Measurements from ENCODE around the gene SLC7A14. TPM values are rescaled to one million over a fixed set of nuclear protein-coding genes. Genes with fewer than 3 reads are reported as not detected.

Gene SLC7A14
- total RNA-seq, 1 donor from 2014 or later = not detected

DNA sequence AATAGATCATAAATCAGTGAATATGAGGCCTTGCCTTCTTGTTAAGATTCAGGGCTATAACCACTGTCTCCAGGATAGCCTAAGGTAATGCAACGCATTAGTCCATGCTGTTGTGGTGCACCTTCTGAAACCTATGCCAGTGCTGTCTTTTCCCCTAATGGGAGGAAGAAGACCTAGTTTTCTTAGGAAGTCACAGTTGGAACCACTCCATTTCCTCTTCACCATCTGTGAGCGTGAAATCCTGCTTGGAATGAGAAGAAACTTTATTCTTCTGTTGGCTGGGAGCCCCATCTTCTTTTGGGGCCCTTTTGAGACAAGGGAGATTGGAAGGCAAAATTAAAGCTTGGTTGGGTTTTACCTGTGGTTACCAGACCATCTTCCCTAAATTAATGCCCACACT is 25.9 kb upstream of the SLC7A14 start:
- ChIA-PET POLR2A (no interaction called here), CTCF (no interaction called here)
- Mint-ChIP-seq H3K27me3 (peaks cover 21% of the 10 kb centered on the region), H3K4me1 (no peaks in the 10 kb centered on the region), H3K36me3 (ENCODE audit: low read depth) (no peaks in the 10 kb centered on the region), H3K27ac (no peak overlapping the region), H3K9me3 (peaks cover 2% of the 10 kb centered on the region), H3K4me3 (no peak overlapping the region)
- no peak for DNase-seq
- intact Hi-C loops (cut with micrococcal nuclease) = no loop called here
- no peak for ATAC-seq (ENCODE audit: low read depth)
- TF ChIP-seq, protein P1, sequence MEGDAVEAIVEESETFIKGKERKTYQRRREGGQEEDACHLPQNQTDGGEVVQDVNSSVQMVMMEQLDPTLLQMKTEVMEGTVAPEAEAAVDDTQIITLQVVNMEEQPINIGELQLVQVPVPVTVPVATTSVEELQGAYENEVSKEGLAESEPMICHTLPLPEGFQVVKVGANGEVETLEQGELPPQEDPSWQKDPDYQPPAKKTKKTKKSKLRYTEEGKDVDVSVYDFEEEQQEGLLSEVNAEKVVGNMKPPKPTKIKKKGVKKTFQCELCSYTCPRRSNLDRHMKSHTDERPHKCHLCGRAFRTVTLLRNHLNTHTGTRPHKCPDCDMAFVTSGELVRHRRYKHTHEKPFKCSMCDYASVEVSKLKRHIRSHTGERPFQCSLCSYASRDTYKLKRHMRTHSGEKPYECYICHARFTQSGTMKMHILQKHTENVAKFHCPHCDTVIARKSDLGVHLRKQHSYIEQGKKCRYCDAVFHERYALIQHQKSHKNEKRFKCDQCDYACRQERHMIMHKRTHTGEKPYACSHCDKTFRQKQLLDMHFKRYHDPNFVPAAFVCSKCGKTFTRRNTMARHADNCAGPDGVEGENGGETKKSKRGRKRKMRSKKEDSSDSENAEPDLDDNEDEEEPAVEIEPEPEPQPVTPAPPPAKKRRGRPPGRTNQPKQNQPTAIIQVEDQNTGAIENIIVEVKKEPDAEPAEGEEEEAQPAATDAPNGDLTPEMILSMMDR (IDR thresholded peaks at IDR 0.05) = no peak

DNA sequence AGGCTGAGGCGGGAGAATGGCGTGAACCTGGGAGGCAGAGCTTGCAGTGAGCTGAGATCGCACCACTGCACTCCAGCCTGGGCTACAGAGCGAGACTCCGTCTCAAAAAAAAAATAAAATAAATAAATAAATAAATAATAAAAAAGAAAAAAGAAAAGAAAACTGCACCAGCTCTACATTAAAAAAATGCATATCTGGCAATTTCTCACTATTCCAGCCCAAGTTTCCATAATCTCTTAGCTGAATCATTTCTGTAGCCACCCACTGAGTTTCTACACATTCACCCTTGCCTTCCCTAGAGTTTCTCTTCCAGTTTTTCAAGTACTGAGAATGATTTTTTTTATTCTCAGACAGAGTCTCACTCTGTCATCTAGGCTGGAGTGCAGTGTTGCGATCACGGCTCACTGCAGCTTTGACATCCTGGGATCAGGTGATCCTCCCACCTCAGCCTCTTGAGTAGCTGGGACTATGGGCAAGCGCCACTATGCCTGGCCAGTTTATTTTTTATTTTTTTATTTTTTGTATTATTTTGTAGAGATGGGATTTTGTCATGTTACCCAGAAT is 24.5 kb upstream of the SLC7A14 start:
- Mint-ChIP-seq H3K27me3 (peaks cover 21% of the 10 kb centered on the region), H3K4me3 (no peak overlapping the region)
- no peak for ATAC-seq (ENCODE audit: low read depth)

DNA sequence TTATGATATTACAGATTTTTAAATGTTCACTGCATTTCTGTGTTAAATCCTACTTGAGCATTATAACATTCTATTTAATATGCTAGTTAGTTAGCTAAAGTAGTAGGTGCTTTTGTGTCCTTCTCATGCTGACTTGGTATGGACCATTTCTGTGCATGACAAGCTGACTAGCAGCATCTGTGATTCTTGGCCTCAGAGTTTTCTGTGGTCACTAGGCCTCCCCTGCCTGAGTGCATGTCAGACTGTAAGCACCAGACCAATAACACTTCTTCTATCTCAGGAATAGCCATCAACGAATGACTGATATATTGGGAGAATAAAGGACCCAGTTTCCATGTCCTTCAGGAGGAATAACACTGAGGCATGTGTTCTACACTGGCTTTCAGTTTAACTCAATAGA is 22.6 kb upstream of the SLC7A14 start:
- ChIA-PET CTCF (no interaction called here), POLR2A (no interaction called here)
- TF ChIP-seq, protein P1 (IDR thresholded peaks at IDR 0.05) = no peak
- Mint-ChIP-seq H3K9me3 (no peaks in the 10 kb centered on the region), H3K36me3 (ENCODE audit: low read depth) (no peaks in the 10 kb centered on the region), H3K4me3 (no peak overlapping the region), H3K27me3 (peaks cover 24% of the 10 kb centered on the region), H3K27ac (no peak overlapping the region), H3K4me1 (no peaks in the 10 kb centered on the region)
- ATAC-seq (ENCODE audit: low read depth) = no peak
- DNase-seq = no peak
- intact Hi-C loops (cut with micrococcal nuclease) = no loop called here

More for the DNA sequence above, 24.5 kb upstream of the SLC7A14 start:
- TF ChIP-seq, protein P1 (IDR thresholded peaks at IDR 0.05) = no peak
- H3K27ac Mint-ChIP-seq = no peak overlapping the region
- H3K36me3 Mint-ChIP-seq (ENCODE audit: low read depth) = no peaks in the 10 kb centered on the region
- CTCF ChIA-PET = no interaction called here
- POLR2A ChIA-PET = no interaction called here
- H3K9me3 Mint-ChIP-seq = no peaks in the 10 kb centered on the region
- intact Hi-C loops (cut with micrococcal nuclease) = no loop called here
- DNase-seq = no peak
- no peaks in the 10 kb centered on the region for H3K4me1 Mint-ChIP-seq

DNA sequence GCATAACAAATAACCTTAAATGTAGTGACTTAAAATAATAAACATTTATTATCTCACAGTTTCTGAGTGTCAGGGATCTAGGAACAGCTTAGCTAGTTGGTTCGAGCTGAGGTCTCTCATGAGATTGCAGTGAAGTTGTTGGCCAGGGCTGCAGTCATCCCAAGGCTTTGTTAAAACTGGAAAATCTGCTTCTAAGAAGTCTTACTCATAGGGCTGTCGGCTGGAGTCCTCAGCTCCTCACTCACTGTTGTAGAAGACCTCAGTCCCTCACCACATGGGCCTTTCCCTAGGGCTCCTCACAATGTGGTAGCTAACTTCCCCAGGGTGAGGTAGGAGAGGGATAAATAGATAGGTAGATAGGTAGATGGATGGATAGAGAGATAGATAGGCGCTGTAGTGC is 20.8 kb upstream of the SLC7A14 start:
- no peaks in the 10 kb centered on the region for H3K4me1 Mint-ChIP-seq
- TF ChIP-seq, protein P1 (IDR thresholded peaks at IDR 0.05) = no peak
- no peak for DNase-seq
- intact Hi-C loops (cut with micrococcal nuclease) = no loop called here
- peaks cover 14% of the 10 kb centered on the region for H3K27me3 Mint-ChIP-seq
- H3K4me3 Mint-ChIP-seq = no peak overlapping the region
- no peak overlapping the region for H3K27ac Mint-ChIP-seq
- POLR2A ChIA-PET = no interaction called here
- no peaks in the 10 kb centered on the region for H3K36me3 Mint-ChIP-seq (ENCODE audit: low read depth)
- H3K9me3 Mint-ChIP-seq = no peaks in the 10 kb centered on the region
- ATAC-seq (ENCODE audit: low read depth) = no peak
- CTCF ChIA-PET = no interaction called here

DNA sequence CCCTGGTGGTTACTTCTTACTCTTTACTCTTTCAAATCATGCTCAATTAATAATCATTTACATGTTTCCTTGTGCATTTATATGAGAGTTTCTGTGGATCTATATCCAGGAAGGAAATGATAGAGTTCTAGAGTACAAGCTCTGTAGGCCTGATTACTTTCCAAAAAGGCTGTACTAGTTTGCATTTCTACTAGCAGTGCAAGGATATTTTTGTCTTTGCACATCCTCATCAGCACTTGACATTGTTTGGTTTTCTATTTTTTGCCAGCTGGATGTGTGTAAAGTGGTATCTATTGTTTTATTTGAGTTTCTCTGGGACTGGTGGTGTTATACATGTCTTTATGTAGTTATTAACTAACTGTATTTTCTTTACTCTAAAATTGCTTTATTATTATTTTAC is 19.6 kb upstream of the SLC7A14 start:
- DNase-seq = no peak
- Mint-ChIP-seq H3K36me3 (ENCODE audit: low read depth) (no peaks in the 10 kb centered on the region), H3K27ac (no peak overlapping the region), H3K4me1 (no peaks in the 10 kb centered on the region), H3K9me3 (no peaks in the 10 kb centered on the region), H3K27me3 (peaks cover 14% of the 10 kb centered on the region), H3K4me3 (no peak overlapping the region)
- ATAC-seq (ENCODE audit: low read depth) = no peak
- intact Hi-C loops (cut with micrococcal nuclease) = no loop called here
- POLR2A ChIA-PET = no interaction called here
- CTCF ChIA-PET = no interaction called here
- TF ChIP-seq, protein P1 (IDR thresholded peaks at IDR 0.05) = no peak

Data from activated B cell treated with CpG ODN at 0.5 μM for 24 hours (primary cell).